ENCODE data around the gene TRIP11.

Gene TRIP11

DNA sequence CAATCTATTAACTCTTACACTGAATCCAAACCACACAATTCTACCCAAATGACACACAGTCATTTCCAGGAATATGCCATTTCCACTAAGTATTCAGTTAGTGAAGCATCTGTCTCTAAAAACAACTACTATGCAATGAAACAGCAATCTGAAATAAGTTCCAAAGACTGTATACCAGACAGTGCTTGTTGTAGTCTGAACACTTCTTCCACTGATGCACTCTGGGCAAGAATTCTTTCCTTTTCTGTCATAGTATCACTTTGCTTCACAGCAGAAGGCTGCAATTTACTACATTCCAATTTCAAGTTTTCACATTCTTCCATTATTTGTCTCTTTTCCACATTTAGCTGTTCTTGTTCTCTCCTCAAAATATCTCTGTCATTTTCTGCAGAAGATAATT is 25.8 kb downstream of the TRIP11 start:
- no peak for TF ChIP-seq POLR2A (IDR thresholded peaks at IDR 0.05; ENCODE audit: extremely low read depth, insufficient read length)
- TF ChIP-seq, protein P1, sequence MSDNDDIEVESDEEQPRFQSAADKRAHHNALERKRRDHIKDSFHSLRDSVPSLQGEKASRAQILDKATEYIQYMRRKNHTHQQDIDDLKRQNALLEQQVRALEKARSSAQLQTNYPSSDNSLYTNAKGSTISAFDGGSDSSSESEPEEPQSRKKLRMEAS (IDR thresholded peaks at IDR 0.05; ENCODE audit: low read depth, low read length): no peak
- TF ChIP-seq, protein P2, sequence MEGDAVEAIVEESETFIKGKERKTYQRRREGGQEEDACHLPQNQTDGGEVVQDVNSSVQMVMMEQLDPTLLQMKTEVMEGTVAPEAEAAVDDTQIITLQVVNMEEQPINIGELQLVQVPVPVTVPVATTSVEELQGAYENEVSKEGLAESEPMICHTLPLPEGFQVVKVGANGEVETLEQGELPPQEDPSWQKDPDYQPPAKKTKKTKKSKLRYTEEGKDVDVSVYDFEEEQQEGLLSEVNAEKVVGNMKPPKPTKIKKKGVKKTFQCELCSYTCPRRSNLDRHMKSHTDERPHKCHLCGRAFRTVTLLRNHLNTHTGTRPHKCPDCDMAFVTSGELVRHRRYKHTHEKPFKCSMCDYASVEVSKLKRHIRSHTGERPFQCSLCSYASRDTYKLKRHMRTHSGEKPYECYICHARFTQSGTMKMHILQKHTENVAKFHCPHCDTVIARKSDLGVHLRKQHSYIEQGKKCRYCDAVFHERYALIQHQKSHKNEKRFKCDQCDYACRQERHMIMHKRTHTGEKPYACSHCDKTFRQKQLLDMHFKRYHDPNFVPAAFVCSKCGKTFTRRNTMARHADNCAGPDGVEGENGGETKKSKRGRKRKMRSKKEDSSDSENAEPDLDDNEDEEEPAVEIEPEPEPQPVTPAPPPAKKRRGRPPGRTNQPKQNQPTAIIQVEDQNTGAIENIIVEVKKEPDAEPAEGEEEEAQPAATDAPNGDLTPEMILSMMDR (IDR thresholded peaks at IDR 0.05; ENCODE audit: low read depth, low read length): no peak
- no peak for TF ChIP-seq MYC (IDR thresholded peaks at IDR 0.05; ENCODE audit: low read depth, low read length)
- DNase-seq (ENCODE audit: low read depth): no peak
- no peak overlapping the region for H3K4me3 ChIP-seq (ENCODE audit: low read depth, low read length)

GRCh38 chr14:92012121-92012748 is 27.6 kb downstream of the TRIP11 start:
- TF ChIP-seq, protein P2 (IDR thresholded peaks at IDR 0.05; ENCODE audit: low read depth, low read length): no peak
- TF ChIP-seq MYC (IDR thresholded peaks at IDR 0.05; ENCODE audit: low read depth, low read length): no peak
- TF ChIP-seq, protein P1 (IDR thresholded peaks at IDR 0.05; ENCODE audit: low read depth, low read length): no peak
- TF ChIP-seq POLR2A (IDR thresholded peaks at IDR 0.05; ENCODE audit: extremely low read depth, insufficient read length): no peak
- no peak for DNase-seq (ENCODE audit: low read depth)
- no peak overlapping the region for H3K4me3 ChIP-seq (ENCODE audit: low read depth, low read length)

DNA sequence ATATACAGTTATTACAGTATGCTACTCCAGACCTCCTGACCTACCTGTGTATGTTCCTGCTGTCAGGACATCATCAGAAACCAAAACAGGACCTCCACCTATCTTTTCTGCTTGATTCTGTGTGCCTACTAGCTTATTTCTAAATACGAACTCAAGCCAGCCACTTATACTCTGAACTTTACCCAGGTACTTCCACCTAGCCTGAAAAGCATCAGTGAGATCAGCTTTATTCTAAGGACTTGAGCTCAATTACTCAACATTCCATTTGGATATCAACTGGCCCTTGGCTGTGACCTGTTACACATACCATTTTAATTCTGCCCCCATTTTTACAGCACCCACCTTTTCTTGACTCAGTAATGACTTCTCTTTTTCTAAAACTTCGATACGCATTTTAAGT is 29.2 kb downstream of the TRIP11 start:
- no peak overlapping the region for H3K4me3 ChIP-seq (ENCODE audit: low read depth, low read length)
- TF ChIP-seq MYC (IDR thresholded peaks at IDR 0.05; ENCODE audit: low read depth, low read length) (no peak), POLR2A (IDR thresholded peaks at IDR 0.05; ENCODE audit: extremely low read depth, insufficient read length) (no peak)
- TF ChIP-seq, protein P2 (IDR thresholded peaks at IDR 0.05; ENCODE audit: low read depth, low read length): no peak
- TF ChIP-seq, protein P1 (IDR thresholded peaks at IDR 0.05; ENCODE audit: low read depth, low read length): no peak
- DNase-seq (ENCODE audit: low read depth): no peak

- TF ChIP-seq MYC (IDR thresholded peaks at IDR 0.05; ENCODE audit: low read depth, low read length): no peak
- TF ChIP-seq POLR2A (IDR thresholded peaks at IDR 0.05; ENCODE audit: extremely low read depth, insufficient read length): no peak
- TF ChIP-seq, protein P1 (IDR thresholded peaks at IDR 0.05; ENCODE audit: low read depth, low read length): no peak
- TF ChIP-seq, protein P2 (IDR thresholded peaks at IDR 0.05; ENCODE audit: low read depth, low read length): no peak
- DNase-seq (ENCODE audit: low read depth): no peak
Measured at GRCh38 chr14:92009604-92010003, 30.3 kb downstream of the TRIP11 start.

DNA sequence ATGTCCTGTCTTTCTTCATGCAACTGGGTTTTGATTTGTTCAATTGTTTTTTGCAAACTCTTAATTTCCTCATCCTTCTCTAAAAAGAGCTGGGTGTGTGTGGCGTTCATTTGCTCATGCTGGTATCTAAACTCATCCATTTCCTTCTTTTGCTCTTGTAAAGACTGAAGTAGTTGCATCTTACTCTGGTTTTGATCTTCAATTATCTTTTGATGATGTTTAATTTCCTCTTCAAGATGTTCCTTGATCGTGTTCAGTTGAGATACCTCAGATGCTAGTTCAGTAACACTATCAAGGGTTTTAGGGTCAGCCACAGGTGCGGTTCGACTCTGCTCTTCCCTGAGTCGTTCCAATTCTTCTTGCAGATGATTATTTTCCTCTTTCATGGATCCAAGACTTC is 34.8 kb downstream of the TRIP11 start:
- TF ChIP-seq, protein P2 (IDR thresholded peaks at IDR 0.05; ENCODE audit: low read depth, low read length): no peak
- no peak for DNase-seq (ENCODE audit: low read depth)

More at GRCh38 chr14:92009604-92010003, 30.3 kb downstream of the TRIP11 start:
- no peak overlapping the region for H3K4me3 ChIP-seq (ENCODE audit: low read depth, low read length)

GRCh38 chr14:92004062-92004461 is 35.8 kb downstream of the TRIP11 start:
- H3K4me3 ChIP-seq (ENCODE audit: low read depth, low read length): no peak overlapping the region
- DNase-seq (ENCODE audit: low read depth): no peak
- TF ChIP-seq MYC (IDR thresholded peaks at IDR 0.05; ENCODE audit: low read depth, low read length) (no peak), POLR2A (IDR thresholded peaks at IDR 0.05; ENCODE audit: extremely low read depth, insufficient read length) (no peak)
- TF ChIP-seq, protein P2 (IDR thresholded peaks at IDR 0.05; ENCODE audit: low read depth, low read length): no peak
- TF ChIP-seq, protein P1 (IDR thresholded peaks at IDR 0.05; ENCODE audit: low read depth, low read length): no peak

More for the DNA sequence above, 34.8 kb downstream of the TRIP11 start:
- H3K4me3 ChIP-seq (ENCODE audit: low read depth, low read length): no peak overlapping the region
